GM19351 (cell line): ENCODE measurements around the gene GREM2.

Experiments
- ATAC-seq: cut with Tn5 transposase; IDR thresholded peaks from one replicate; pipeline ENCODE4 v1.9.1; 2021; ENCODE audit warnings: mild to moderate bottlenecking, moderate library complexity; ENCODE audit not compliant: unreplicated experiment

The GREM2 gene

DNA sequence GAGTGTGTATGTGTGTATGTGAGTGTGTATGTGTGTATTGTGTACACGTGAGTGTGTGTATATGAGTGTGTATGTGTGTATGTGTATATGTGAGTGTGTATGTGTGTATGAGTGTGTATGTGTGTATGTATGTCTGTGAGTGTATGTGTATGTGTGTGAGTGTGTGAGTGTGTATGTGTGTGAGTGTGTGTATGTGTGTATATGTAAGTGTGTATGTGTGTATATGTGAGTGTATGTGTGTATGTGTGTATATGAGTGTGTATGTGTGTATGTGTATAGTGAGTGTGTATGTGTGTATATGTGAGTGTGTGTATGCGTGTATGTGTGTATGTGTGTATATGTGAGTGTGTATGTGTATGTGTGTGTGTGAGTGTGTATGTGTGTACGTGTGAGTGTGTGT lies 49.2 kb downstream of the GREM2 start:
- no peak for ATAC-seq

DNA sequence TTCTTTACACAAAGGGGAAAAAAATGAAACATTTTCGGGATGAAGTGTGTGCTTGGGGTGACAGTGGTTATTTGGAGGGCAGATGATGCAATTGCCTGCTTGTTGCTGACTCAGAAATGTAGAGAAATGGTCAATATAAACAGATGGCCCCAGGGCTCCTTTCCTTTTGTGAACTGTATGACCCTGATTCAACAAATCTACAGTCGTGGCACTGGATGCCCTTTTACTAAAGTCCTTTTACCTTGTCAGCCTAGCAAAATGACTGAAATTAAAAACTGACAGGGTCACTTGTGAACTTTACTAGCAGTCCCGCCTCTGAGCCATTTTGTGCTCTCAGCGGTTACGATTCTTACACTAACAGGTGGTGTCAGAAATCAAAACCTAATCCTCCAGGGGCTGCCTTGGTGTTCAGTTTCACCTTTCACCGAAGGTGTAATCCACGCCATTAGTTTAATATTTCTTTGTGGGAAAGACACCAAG lies 49.8 kb downstream of the GREM2 start:
- ATAC-seq, result no peak

DNA sequence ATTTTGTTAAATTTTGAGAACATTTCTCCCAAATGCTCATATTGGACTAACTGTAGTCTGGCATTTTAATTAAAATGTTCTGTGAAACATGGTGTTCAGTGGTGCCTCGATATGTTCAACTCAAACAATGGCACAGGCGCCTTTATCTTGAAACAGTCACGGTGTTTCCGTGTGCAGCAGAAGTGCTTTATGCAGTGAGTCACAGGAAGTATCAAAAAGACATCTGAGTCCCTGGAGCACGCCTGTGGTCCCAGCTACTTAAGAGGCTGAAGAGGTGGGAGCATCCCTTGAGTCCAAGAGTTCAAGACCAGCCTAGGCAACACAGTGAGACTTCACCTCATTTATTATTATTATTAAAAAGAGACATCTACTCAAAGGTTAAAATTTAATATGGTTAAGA lies 52.2 kb downstream of the GREM2 start:
- ATAC-seq, result no peak

DNA sequence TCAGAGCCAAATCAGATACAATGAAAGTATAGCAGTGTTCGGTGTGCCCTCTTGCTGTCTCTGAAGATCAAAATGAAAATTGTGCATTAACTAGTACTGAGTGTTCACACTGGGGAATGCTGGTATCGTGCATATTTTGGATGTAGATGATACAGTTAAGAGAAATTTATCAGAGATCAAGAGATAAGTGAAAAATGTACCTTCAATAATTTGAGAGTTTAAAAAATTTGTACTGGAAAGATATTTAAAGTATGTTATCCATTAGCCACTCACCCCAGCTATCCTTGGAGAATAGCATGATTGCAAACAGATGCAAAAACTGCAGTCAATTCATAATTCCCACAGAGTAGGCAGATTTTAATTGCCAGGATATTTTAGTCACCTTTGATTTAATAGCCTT lies 56.4 kb downstream of the GREM2 start:
- ATAC-seq, result no peak

DNA sequence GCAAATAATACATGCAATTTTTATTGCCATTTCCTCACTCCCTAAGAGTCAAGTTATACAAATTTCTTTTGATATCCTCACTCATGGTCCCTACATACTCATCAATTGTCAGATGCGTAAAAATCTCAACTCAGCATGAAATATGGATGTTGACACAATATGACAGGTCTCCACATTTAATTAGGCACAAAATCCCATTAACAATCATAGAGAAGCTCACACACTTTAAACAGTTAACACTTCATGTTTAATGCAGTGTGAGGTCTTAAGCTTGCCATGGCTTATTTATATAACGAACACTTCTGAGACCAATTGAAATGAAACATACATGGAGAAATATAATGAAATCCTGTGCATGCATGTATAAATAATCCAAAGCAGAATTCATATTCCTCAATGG lies 58.6 kb downstream of the GREM2 start:
- no peak for ATAC-seq

DNA sequence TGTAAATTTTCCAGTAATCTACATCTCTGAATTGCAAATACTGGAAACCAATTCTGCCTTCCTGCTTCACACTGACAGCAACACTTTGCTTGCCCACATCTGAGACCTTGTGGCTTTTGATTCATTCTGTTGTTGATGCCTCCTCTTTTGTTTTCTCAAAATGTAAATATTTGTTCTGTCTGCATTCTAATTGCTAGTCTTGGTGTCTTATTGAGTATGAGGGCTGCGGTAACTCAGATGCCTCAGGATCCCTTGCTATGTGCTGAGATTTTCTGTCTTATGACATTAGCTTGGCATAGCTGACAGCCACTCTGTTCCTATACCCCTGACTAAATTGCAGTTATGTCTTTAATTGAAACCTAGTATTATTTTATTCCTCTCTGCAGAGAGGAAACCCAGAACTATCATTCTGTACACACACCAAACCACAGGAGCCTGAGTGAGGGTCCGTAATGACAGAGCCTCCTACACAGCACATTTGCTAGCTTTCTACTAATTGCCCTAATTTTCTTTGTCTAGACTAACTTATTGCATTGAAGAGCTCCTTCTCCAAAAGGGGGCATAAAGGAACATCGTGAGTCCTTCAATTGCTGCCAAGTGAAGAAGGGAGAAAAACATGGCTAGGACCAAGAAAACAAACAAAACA lies 72.1 kb downstream of the GREM2 start:
- no peak for ATAC-seq

DNA sequence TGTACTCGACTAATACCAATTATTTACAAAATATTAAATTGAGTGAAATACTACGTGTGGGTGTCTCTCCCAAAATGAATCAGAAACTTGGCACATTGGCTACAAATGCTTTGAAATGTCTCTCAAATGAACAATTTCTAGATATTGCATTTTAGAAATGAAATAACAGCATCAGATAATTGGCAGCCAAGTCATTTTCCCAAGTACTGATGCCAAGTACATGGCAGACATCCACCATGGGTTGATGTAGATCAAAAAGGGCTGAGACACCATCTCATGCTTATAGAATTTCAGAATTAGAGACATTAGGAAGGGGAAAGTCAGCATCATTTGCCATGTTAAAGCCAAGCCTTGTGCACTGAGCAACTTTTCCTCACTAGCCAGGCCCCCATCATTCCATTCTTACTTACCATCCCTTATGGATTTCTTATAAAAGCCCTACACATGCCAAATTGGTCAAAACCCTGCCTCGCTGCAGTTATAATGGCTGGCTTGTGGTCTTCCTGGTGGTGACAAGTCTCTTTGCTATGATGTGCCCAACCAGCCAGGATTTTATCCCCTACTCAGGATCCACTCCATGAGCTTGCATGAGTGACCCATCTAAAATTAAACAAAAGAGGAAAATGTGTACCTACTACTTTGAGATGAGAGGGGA lies 73.1 kb downstream of the GREM2 start:
- ATAC-seq, result no peak

DNA sequence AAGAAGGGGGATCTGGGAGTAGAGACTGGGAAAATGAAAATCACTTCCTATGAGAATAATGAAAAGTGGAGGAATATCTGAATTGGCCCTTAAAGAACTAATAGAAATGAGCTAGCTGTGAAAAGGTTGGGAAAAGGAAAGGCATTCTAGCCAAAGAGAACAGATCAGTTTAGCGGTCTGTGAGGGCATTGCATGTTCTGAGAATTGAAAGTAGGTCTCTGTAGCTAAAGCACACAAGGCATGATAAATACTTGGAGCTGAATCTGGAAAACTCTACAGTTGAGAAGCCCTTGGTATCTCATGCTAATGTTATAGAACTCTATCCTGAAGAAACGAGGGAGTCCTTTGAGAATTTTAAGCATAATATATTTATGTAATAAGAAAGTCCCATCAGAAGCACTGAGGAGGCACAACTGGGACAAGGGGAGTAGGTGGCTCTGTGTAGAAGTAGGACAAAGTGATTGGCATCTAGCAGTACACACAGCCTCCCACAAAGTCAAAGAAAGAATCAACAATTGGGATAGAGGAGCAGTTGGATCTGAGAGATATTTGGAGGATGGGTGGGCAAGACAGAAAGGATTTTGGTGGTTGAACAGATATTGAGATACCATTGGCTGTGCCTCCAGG lies 78.7 kb downstream of the GREM2 start:
- no peak for ATAC-seq

DNA sequence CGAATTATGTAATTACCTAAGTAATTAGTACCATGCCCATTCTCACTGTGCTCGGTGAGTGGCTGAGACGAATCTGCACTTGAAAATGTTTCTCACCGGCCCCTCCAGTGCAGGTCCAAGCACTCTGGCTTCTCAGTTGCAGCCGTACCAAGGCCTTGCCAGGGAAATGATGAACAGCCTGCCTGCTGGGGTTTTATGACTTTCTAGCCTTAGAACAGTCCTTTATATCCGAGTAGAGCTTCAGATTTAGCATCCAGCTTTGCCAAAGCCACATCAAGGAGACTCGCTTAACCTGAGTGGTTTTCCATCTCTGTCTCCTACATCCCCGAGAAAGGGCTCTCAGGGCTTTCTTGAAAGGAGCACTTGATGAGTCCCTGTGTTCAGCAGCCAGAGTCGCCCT lies 83.4 kb downstream of the GREM2 start:
- ATAC-seq, result no peak

DNA sequence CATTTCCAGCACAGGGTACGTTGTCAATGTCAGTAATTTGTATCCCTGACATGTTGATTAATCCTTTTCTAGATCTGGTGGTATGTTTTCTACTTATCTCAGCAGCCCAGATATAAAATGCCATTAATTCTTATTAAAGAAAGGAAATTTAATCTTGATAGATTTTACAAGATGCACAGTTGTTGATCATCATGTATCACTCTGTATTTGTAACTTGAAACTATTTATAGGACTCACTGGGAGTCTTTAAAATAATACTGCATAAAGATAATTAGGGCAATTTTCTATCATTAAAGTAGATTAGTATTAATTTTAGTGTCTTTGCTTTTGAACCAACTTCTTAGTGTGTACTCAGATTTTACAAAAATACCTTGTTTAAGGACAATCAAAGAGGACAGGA lies 84.9 kb downstream of the GREM2 start:
- no peak for ATAC-seq

DNA sequence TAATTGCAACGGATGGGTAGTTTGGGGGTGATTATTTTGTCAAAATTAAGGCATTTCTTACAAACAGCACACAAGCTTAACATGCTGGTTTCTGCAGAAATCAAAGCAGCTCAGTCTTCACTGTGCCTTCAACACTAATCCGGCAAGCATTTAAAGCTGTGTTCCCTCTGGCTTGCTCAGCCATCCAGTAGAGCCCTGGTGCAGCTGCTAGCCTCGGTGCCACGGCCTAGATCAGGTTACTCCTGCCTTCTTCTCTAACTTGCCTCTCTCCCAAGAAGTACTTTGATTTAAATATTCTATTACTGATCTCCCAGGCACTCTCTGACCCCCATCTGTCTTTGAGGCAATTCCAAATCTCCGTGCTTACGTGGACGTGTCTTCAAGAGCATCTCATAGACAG lies 85.6 kb downstream of the GREM2 start:
- no peak for ATAC-seq

DNA sequence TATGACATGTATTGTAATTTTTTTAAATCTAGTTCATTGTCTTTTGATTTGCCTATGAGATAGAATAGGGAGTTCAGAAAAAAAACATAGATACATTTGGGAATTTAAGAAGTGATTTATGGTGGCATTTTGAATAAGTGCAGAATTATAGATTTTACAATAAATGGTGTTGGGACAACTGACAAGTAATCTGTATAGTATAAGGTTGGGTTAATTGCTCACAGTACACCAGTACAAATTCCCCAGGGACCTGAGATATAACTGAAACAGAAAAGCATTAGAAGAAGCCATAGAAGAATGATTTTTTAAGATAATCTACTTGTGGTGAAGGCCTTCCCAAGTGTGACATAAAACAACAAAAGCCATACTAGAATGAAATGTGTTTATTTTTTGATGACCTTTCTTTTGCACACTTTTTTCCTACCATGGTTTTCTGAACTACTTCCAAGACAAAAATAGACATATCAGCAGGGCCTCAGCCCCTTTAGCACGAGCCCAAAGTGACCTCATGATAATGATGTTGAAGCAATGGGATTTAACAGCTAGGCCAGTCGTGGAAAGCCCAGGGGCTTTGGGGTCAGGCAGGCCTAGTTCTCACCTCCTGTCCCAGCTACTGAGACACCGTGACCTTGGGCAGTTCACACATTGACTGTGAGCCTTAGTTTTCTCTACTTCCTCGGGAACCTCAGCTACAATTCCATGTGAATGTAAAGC lies 87.4 kb downstream of the GREM2 start:
- no peak for ATAC-seq

DNA sequence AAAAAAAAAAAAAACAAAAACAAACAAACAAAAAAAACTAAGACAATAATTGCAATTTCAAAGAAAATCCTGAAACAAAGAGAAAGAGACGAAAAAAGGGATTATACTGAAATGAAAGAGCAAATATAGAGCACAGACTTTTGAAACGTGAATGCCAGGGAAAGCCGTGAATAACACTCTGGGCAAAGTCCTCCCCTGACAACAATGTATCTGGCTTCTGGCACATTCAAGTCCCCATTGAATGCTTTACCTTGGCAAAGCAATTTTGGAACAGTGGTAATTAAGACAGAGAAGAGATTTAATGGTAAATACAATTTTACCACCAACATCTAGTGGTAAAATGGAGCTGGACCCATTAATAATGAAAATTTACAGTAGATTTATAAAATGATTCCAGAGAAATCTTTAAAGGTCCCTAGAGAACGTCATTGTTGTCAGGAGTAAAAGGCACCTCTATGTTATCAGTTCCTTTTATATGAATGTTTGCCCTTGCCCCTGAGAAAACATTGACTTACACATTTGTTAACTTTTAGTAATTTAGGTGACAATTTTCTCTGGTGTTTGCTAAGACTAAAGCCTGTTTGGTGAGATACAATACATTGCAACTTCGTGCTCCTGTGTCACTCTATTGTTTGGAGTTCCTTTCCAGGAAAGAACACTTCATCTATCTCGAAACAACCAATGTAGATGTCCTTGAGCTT lies 89.7 kb downstream of the GREM2 start:
- ATAC-seq, result no peak

DNA sequence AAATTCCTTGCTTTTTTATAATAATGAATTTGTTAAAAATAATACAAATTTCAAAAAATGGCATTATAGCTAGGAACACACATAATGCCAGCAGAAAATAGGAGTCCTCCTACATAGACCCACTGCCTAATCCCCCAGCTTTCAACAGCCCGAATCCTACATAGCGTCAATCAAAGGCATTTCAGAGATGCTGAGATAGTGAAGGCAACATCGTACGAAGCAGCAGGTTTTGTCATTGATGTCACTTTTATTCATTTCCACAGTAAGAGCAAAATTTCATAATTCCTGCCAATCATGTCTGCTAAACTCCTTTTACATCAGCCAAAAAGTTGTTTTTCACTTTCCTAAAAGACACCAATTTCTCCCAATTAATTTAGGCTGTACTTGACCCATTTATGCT lies 94.1 kb downstream of the GREM2 start:
- ATAC-seq, result no peak

DNA sequence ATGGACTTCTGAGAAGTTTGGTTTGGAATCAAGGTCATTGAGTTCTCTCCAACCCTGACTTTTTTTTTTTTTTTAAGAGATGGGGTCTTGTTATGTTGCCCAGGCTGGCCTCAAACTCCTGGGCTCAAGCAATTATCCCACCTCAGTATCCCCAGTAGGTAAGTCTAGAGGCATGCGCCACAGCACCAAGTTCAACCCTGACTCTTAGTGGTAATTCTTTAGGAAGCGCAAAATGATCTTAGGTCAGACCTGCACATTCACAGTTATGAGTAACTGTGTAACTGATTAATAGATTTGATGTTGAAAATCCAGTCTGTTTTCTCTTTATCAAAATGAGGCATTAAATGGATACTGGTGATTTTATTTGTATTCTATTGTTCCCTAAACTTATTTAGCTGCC lies 95.9 kb downstream of the GREM2 start:
- no peak for ATAC-seq

DNA sequence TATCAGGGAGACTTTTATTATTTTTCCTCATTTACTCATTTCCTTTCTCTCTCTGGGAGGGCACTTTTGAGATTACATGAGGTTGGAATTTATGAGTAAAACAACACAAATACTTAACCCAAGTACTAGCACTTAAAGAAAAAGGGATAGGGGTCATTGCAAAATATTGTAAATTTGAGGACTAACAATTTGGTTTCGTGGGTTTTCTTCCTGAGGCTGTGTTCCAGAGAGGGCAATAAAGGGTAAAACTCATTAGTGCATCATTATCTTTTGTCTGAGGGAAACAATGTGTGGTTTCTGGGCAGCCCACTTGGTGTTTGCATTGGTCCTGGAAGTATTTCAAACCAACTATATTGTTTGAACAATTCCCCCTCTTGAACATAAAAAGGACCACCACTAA lies 96.5 kb downstream of the GREM2 start:
- no peak for ATAC-seq

DNA sequence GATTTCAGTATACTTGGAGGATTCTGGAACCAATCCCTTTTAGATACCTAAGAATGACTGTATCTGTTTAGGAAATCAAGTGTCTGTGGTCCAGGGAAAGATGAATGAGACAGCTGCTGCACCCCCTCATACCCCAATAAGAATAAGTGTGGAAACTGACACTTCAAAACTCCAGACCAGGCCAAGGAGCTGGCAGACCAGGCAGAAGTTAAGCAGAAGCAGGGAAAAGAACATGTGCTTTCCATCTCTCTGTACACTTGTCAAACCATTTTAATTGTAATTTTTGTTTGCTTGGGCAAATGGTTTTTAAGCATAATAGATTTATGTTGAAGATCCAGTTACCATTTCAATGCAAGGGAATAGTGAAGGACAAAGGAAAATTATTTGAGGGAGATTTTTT lies 100.2 kb downstream of the GREM2 start:
- no peak for ATAC-seq

DNA sequence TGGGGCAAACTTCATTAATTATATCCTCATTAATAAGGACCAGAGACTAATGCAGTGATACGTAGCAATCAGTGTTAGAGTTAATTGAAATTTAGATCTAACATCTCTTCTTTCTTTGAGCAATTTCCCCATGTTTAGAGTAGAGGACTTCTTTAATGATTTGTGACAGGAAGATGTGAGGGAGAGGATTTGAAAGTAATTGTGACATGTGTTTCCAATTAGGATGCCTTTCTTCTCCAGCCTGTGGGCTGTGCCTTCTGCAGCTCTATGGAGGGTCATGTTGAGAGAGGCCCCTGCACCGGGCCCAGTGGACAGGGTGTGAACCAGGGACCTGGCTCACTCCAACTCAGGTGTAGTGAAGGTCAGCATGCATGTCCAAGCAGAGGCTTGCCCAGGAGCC lies 103.0 kb downstream of the GREM2 start:
- ATAC-seq, result no peak

DNA sequence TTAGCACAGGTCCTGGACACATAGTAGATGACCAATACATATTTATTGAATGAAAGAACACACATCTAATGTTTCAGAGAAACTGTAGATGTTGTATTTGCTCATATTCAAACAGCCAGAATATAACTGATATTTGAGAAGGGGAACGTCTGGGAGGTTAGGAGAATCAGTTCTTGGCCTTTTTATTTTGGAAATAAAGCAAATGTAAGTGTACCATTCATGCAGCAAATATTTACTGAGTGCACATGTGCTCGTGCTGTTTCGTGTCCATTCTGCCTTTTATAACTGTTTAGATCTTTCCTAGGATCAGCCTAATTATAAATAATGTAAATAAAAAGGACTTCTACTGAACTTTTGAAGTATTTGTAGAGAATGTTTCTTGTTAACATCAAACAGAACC lies 103.8 kb downstream of the GREM2 start:
- no peak for ATAC-seq

DNA sequence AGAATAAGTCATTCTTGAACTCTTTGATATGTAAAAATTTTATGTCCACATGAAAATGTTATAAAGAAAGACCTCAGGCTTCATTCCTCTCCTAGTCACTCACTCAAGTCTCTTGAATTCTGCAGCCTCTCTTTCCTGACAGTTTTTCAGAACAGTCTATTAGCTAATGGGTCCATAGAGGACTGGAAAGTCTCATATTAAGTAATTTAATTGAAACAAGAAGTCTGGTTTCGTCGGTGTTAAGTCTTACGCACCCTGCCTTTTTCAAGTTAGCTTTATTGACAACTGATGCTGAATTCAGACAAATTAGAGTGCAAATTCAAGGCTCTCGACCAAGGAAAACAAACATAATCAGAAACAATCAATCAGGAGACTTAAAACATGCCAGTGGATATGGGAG lies 105.8 kb downstream of the GREM2 start:
- ATAC-seq, result no peak

DNA sequence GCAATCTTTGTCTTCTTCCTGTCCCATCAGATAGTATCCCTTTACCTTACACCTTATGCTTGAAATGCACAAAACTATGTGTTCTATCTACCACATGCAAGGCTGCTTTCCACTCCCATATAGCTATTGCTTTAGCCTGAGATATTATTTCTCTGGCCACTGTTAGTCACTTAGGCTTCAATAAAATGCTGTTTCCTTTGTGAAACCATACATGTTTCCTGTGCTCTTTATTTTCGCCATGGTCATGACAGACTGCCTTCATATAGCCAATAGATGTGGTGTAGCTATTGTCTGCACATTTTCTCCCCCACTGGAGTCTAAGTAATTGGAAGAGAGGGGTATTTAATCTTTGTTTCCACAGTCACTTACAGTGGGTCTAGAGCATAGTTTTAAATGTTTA lies 108.4 kb downstream of the GREM2 start:
- ATAC-seq, result no peak
